Tibial artery (tissue), 4 donors: ENCODE measurements around the gene DVL1.
"Not testable (repeated sequence)": the region's sequence is repeated elsewhere in the genome, so short reads cannot be mapped to it uniquely, and the experiment has no call there.

ENCODE experiments used
- DNase-seq, 2 donors: peaks; one replicate each; pipeline ENCODE4 v3.0.0-alpha.2; 2019
- H3K27ac ChIP-seq, 2 donors: fragments of 200-600 bp; sonication (generic) in 1 of 2; 1 replicate in 1 of 2; 2 replicates in 1 of 2; pipeline ENCODE4 v1.5.1; 2018 to 2019; ENCODE audit warnings: mild to moderate bottlenecking in 1 of 2
- H3K27me3 ChIP-seq, 2 donors: fragments of 200-600 bp; sonication (generic) in 1 of 2; one replicate each; pipeline versions ENCODE4 v1.5.1 to v1.6.0; 2016 to 2019
- H3K36me3 ChIP-seq, 3 donors: fragments of 200-600 bp; sonication (generic) in 2 of 3; one replicate each; pipeline ENCODE4 v1.5.1; 2016 to 2019; ENCODE audit warnings: mild to moderate bottlenecking in 2 of 3
- H3K4me1 ChIP-seq, 4 donors: fragments of 200-600 bp; sonication (generic) in 2 of 4; 1 replicate in 3 of 4; 2 replicates in 1 of 4; pipeline ENCODE4 v1.5.1; 2016 to 2019
- H3K4me3 ChIP-seq, 2 donors: fragments of 200-600 bp; sonication (generic) in 1 of 2; 1 replicate in 1 of 2; 2 replicates in 1 of 2; pipeline ENCODE4 v1.5.1; 2018 to 2019; ENCODE audit warnings: mild to moderate bottlenecking in 2 of 2
- H3K9me3 ChIP-seq, 3 donors: fragments of 200-600 bp; sonication (generic) in 1 of 3; one replicate each; pipeline ENCODE4 v1.5.1; 2016 to 2019
- CTCF ChIP-seq, 2 experiments: fragments of 200-600 bp in 1 of 2; fragments of 450-650 bp in 1 of 2; IDR thresholded peaks; one replicate each; pipeline ENCODE4 v1.5.1; 2017 to 2019; ENCODE audit warnings: antibody characterized with exemption in 2 of 2, mild to moderate bottlenecking in 1 of 2, moderate library complexity in 1 of 2
- intact Hi-C: fragments of 100-400 bp; cut with DNase I; formaldehyde crosslinking; loops from one replicate; pipeline ENCODE4 v1.15.0; 2023; ENCODE audit warnings: low total_unique reads

DVL1 gene

GRCh38 chr1:1387098-1388077, 38.2 kb upstream of the DVL1 start:
- Histone ChIP-seq H3K36me3 (peaks cover 68 to 79% (median 72%) of the 10 kb centered on the region in 3 donors), H3K4me3 (no peak overlapping the region), H3K27ac (no peak overlapping the region), H3K27me3 (no peaks in the 10 kb centered on the region), H3K9me3 (no peaks in the 10 kb centered on the region), H3K4me1 (no peaks in the 10 kb centered on the region)
- TF ChIP-seq CTCF (IDR thresholded peaks at IDR 0.05) = no peak
- no peak for DNase-seq
- intact Hi-C loops = no loop called here

GRCh38 chr1:1385931-1386330, 36.7 kb upstream of the DVL1 start:
- no peak for TF ChIP-seq CTCF (IDR thresholded peaks at IDR 0.05)
- no peaks in the 10 kb centered on the region for H3K27me3 ChIP-seq
- no peaks in the 10 kb centered on the region for H3K4me1 ChIP-seq
- H3K4me3 ChIP-seq = no peak overlapping the region
- peaks cover 54 to 72% (median 65%) of the 10 kb centered on the region in 3 donors for H3K36me3 ChIP-seq
- no peak for DNase-seq
- intact Hi-C loops = no loop called here
- no peaks in the 10 kb centered on the region for H3K9me3 ChIP-seq
- no peak overlapping the region for H3K27ac ChIP-seq

- intact Hi-C loops, H3K9me3 ChIP-seq, H3K4me3 ChIP-seq, DNase-seq, H3K27ac ChIP-seq, H3K4me1 ChIP-seq, H3K27me3 ChIP-seq: not testable (repeated sequence)
- peaks cover 48 to 71% (median 59%) of the 10 kb centered on the region in 3 donors for H3K36me3 ChIP-seq
These were observed 36.1 kb upstream of the DVL1 start for GRCh38 chr1:1385339-1385738.

GRCh38 chr1:1381294-1381693, 32.1 kb upstream of the DVL1 start:
- Histone ChIP-seq H3K36me3 (peaks cover 7 to 32% (median 18%) of the 10 kb centered on the region in 3 donors), H3K4me3 (no peak overlapping the region), H3K27ac (no peak overlapping the region), H3K4me1 (no peaks in the 10 kb centered on the region), H3K27me3 (no peaks in the 10 kb centered on the region), H3K9me3 (no peaks in the 10 kb centered on the region)
- no peak for DNase-seq
- TF ChIP-seq CTCF (IDR thresholded peaks at IDR 0.05) = no peak
- intact Hi-C loops = no loop called here

- intact Hi-C loops = no loop called here
- DNase-seq = no peak
- TF ChIP-seq CTCF (IDR thresholded peaks at IDR 0.05) = no peak
These were observed 31.6 kb upstream of the DVL1 start for GRCh38 chr1:1380860-1381259.

GRCh38 chr1:1377540-1378205, 28.5 kb upstream of the DVL1 start:
- Histone ChIP-seq H3K4me3 (no peak overlapping the region), H3K4me1 (peaks cover 0 to 24% (median 23%) of the 10 kb centered on the region in 4 donors), H3K36me3 (peaks cover 8 to 28% (median 16%) of the 10 kb centered on the region in 3 donors), H3K9me3 (no peaks in the 10 kb centered on the region), H3K27ac (no peak overlapping the region), H3K27me3 (no peaks in the 10 kb centered on the region)
- DNase-seq = no peak
- no peak for TF ChIP-seq CTCF (IDR thresholded peaks at IDR 0.05)
- intact Hi-C loops = no loop called here

More at GRCh38 chr1:1380860-1381259, 31.6 kb upstream of the DVL1 start:
- no peaks in the 10 kb centered on the region for H3K9me3 ChIP-seq
- H3K4me1 ChIP-seq = peaks cover 0 to 3% (median 2%) of the 10 kb centered on the region in 4 donors
- H3K27me3 ChIP-seq = no peaks in the 10 kb centered on the region
- no peak overlapping the region for H3K4me3 ChIP-seq
- H3K27ac ChIP-seq = no peak overlapping the region
- peaks cover 3 to 27% (median 14%) of the 10 kb centered on the region in 3 donors for H3K36me3 ChIP-seq
